WTC11 (cell line): ENCODE results near the gene MAP3K6. TPM values are rescaled to one million over a fixed set of nuclear protein-coding genes. Genes with fewer than 3 reads are reported as not detected.

Source experiments
- ATAC-seq: fragments of 200-7000 bp; cut with Tn5 transposase; 2 replicates; pipeline ENCODE4 v1.10.0; 2021; ENCODE audit warnings: mild to moderate bottlenecking, moderate library complexity
- CTCF ChIA-PET: fragments of 300-600 bp; sonication (Branson Sonifier 250); formaldehyde crosslinking; loops from one replicate; lab custom pipeline; 2021; ENCODE audit warnings: antibody characterized with exemption; lab: Charles Lee
- POLR2A ChIA-PET: fragments of 350-600 bp; sonication (Branson Sonifier 250); formaldehyde crosslinking; loops from one replicate; lab custom pipeline; 2021; ENCODE audit warnings: antibody characterized with exemption; lab: Charles Lee
- DNase-seq: peaks from one replicate; pipeline ENCODE4 v3.0.0; 2021; ENCODE audit warnings: low spot score
- H3K27ac Mint-ChIP-seq: 2 replicates; pipeline ENCODE4 v1.8.0; 2021; ENCODE audit warnings: mixed read lengths
- H3K27me3 Mint-ChIP-seq: 2 replicates; pipeline ENCODE4 v1.8.0; 2021; ENCODE audit warnings: low read depth, mild to moderate bottlenecking, moderate library complexity, mixed read lengths
- H3K36me3 Mint-ChIP-seq: 2 replicates; pipeline ENCODE4 v1.8.0; 2021; ENCODE audit warnings: mixed read lengths
- H3K4me1 Mint-ChIP-seq: 2 replicates; pipeline ENCODE4 v1.8.0; 2022; ENCODE audit warnings: mixed read lengths
- H3K4me3 Mint-ChIP-seq: 2 replicates; pipeline ENCODE4 v1.8.0; 2021; ENCODE audit warnings: mild to moderate bottlenecking, moderate library complexity, mixed read lengths
- H3K9me3 Mint-ChIP-seq: 2 replicates; pipeline ENCODE4 v1.8.0; 2021; ENCODE audit warnings: mixed read lengths
- ATF1 ChIP-seq: sonication (generic); formaldehyde crosslinking; IDR thresholded peaks from 2 replicates; pipeline ENCODE4 v1.8.1; 2023; ENCODE audit warnings: mild to moderate bottlenecking, moderate library complexity, missing genetic modification reagents
- ATF3 ChIP-seq: sonication (generic); formaldehyde crosslinking; conservative IDR thresholded peaks from 2 replicates; pipeline ENCODE4 v1.8.1; 2022; ENCODE audit warnings: mild to moderate bottlenecking, missing genetic modification reagents
- ESRRA ChIP-seq: sonication (generic); formaldehyde crosslinking; IDR thresholded peaks from 2 replicates; pipeline ENCODE4 v1.8.1; 2022; ENCODE audit warnings: mild to moderate bottlenecking, missing genetic modification reagents, borderline replicate concordance
- ETV6 ChIP-seq: sonication (generic); formaldehyde crosslinking; IDR thresholded peaks from 2 replicates; pipeline ENCODE4 v1.8.1; 2022; ENCODE audit warnings: mild to moderate bottlenecking, missing genetic modification reagents
- FOXK1 ChIP-seq: sonication (generic); formaldehyde crosslinking; IDR thresholded peaks from 2 replicates; pipeline ENCODE4 v1.8.0; 2022; ENCODE audit warnings: mild to moderate bottlenecking, moderate library complexity, missing genetic modification reagents
- HMGA2 ChIP-seq: fragments of 250-450 bp; sonication (Bioruptor Pico); IDR thresholded peaks from 2 replicates; pipeline ENCODE4 v1.4.0; 2021; ENCODE audit warnings: mild to moderate bottlenecking, moderate library complexity
- RORB ChIP-seq: fragments of 250-450 bp; sonication (Bioruptor Pico); IDR thresholded peaks from 2 replicates; pipeline ENCODE4 v1.9.0; 2021; ENCODE audit warnings: mild to moderate bottlenecking
- SP1 ChIP-seq: sonication (generic); formaldehyde crosslinking; conservative IDR thresholded peaks from 2 replicates; pipeline ENCODE4 v1.8.1; 2022; ENCODE audit warnings: missing genetic modification reagents
- TEAD1 ChIP-seq: sonication (generic); formaldehyde crosslinking; IDR thresholded peaks from 2 replicates; pipeline ENCODE4 v1.8.0; 2022; ENCODE audit warnings: mild to moderate bottlenecking, missing genetic modification reagents
- USF1 ChIP-seq: sonication (generic); formaldehyde crosslinking; IDR thresholded peaks from 2 replicates; pipeline ENCODE4 v1.8.0; 2022; ENCODE audit warnings: mild to moderate bottlenecking, missing genetic modification reagents
- USF2 ChIP-seq: sonication (generic); formaldehyde crosslinking; IDR thresholded peaks from 2 replicates; pipeline ENCODE4 v1.8.1; 2023; ENCODE audit warnings: mild to moderate bottlenecking, missing genetic modification reagents, moderate library complexity
- ZBTB21 ChIP-seq: sonication (generic); formaldehyde crosslinking; IDR thresholded peaks from 2 replicates; pipeline ENCODE4 v1.8.1; 2023; ENCODE audit warnings: mild to moderate bottlenecking, missing genetic modification reagents, borderline replicate concordance
- ZBTB43 ChIP-seq: sonication (generic); formaldehyde crosslinking; IDR thresholded peaks from 2 replicates; pipeline ENCODE4 v1.8.1; 2023; ENCODE audit warnings: mild to moderate bottlenecking, missing genetic modification reagents
- ZNF121 ChIP-seq: sonication (generic); formaldehyde crosslinking; IDR thresholded peaks from 2 replicates; pipeline ENCODE4 v1.8.0; 2023; ENCODE audit warnings: missing genetic modification reagents
- ZNF219 ChIP-seq: sonication (generic); formaldehyde crosslinking; IDR thresholded peaks from 2 replicates; pipeline ENCODE4 v1.8.0; 2023; ENCODE audit warnings: missing genetic modification reagents, mild to moderate bottlenecking, borderline replicate concordance
- ZNF232 ChIP-seq: sonication (generic); formaldehyde crosslinking; IDR thresholded peaks from 2 replicates; pipeline ENCODE4 v1.8.0; 2022; ENCODE audit warnings: mild to moderate bottlenecking, missing genetic modification reagents
- ZNF263 ChIP-seq: sonication (generic); formaldehyde crosslinking; IDR thresholded peaks from 2 replicates; pipeline ENCODE4 v1.8.1; 2022; ENCODE audit warnings: low read depth, mild to moderate bottlenecking, moderate library complexity, missing genetic modification reagents
- total RNA-seq: library from RNA; stranded (reverse); gene quantifications from 3 replicates; pipeline ENCODE4 v1.2.3, GENCODE V29; 2021
- TF ChIP-seq, protein P1 (sequence below): sonication (generic); formaldehyde crosslinking; IDR thresholded peaks from 2 replicates; pipeline ENCODE4 v1.8.0; 2023; ENCODE audit warnings: missing genetic modification reagents, mild to moderate bottlenecking, borderline replicate concordance
- TF ChIP-seq, protein P2 (sequence below): sonication (generic); formaldehyde crosslinking; IDR thresholded peaks from 2 replicates; pipeline ENCODE4 v1.8.1; 2023; ENCODE audit warnings: mild to moderate bottlenecking, moderate library complexity, missing genetic modification reagents
- TF ChIP-seq, protein P3 (sequence below): sonication (generic); formaldehyde crosslinking; IDR thresholded peaks from 2 replicates; pipeline ENCODE4 v1.8.0; 2022; ENCODE audit warnings: mild to moderate bottlenecking, missing genetic modification reagents
- TF ChIP-seq, protein P4 (sequence below): sonication (generic); formaldehyde crosslinking; IDR thresholded peaks from 2 replicates; pipeline ENCODE4 v1.8.1; 2023; ENCODE audit warnings: mild to moderate bottlenecking, missing genetic modification reagents

The MAP3K6 gene
- total RNA-seq, 1 experiment from 2014 or later, result 15.0 TPM

DNA sequence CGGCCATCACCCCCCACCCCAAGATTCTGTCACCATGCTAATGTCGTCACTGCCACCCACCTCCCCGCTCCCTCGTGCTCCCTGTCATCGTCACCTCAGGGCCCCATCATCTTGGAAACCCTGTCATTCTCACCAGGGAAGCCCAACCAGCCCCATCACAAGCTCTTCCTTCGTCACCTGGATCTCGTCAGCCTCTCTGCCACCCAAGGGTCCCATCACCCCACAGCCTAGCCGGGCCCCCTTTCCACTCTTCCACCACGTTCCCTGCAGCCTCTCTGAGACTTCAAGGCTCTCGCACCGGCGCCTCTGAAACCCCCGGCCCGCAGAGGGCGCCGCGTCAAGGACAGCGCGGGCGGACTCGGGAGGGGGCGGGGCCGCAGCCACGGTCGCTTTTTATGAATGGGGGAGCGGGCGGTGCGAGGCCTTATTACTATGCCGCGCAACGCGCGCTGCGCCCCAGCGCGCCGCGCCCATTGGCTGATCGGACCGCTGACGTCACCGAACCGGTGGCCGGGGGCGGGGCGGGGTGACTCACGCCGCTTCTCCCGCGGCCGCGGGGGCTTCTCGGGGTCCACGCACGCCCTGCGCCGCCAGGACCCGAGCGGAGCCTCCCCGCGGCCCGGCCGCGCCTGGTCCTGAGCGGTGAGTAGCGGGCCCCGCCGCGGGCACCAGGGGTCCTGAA, 25.5 kb upstream of the MAP3K6 start, which contains the start of gene GPR3 (continued):
- TF ChIP-seq, protein P1, sequence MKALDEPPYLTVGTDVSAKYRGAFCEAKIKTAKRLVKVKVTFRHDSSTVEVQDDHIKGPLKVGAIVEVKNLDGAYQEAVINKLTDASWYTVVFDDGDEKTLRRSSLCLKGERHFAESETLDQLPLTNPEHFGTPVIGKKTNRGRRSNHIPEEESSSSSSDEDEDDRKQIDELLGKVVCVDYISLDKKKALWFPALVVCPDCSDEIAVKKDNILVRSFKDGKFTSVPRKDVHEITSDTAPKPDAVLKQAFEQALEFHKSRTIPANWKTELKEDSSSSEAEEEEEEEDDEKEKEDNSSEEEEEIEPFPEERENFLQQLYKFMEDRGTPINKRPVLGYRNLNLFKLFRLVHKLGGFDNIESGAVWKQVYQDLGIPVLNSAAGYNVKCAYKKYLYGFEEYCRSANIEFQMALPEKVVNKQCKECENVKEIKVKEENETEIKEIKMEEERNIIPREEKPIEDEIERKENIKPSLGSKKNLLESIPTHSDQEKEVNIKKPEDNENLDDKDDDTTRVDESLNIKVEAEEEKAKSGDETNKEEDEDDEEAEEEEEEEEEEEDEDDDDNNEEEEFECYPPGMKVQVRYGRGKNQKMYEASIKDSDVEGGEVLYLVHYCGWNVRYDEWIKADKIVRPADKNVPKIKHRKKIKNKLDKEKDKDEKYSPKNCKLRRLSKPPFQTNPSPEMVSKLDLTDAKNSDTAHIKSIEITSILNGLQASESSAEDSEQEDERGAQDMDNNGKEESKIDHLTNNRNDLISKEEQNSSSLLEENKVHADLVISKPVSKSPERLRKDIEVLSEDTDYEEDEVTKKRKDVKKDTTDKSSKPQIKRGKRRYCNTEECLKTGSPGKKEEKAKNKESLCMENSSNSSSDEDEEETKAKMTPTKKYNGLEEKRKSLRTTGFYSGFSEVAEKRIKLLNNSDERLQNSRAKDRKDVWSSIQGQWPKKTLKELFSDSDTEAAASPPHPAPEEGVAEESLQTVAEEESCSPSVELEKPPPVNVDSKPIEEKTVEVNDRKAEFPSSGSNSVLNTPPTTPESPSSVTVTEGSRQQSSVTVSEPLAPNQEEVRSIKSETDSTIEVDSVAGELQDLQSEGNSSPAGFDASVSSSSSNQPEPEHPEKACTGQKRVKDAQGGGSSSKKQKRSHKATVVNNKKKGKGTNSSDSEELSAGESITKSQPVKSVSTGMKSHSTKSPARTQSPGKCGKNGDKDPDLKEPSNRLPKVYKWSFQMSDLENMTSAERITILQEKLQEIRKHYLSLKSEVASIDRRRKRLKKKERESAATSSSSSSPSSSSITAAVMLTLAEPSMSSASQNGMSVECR (CRISPR knock-in tag), result peak; percentile 77; the same call in 1 of the 2 replicates
- TF ChIP-seq SP1 (CRISPR knock-in tag) (peak; percentile 64), TEAD1 (CRISPR knock-in tag) (peak; percentile 53; the same call in 1 of the 2 replicates), FOXK1 (CRISPR knock-in tag) (no peak), ZNF232 (CRISPR knock-in tag) (0 out of 2 replicates have a peak, but pooled peaks have one; percentile 62), ZBTB21 (0 out of 2 replicates have a peak, but pooled peaks have one; percentile 55), ESRRA (CRISPR knock-in tag) (peak; percentile 14; the same call in 1 of the 2 replicates)
- TF ChIP-seq, protein P2, sequence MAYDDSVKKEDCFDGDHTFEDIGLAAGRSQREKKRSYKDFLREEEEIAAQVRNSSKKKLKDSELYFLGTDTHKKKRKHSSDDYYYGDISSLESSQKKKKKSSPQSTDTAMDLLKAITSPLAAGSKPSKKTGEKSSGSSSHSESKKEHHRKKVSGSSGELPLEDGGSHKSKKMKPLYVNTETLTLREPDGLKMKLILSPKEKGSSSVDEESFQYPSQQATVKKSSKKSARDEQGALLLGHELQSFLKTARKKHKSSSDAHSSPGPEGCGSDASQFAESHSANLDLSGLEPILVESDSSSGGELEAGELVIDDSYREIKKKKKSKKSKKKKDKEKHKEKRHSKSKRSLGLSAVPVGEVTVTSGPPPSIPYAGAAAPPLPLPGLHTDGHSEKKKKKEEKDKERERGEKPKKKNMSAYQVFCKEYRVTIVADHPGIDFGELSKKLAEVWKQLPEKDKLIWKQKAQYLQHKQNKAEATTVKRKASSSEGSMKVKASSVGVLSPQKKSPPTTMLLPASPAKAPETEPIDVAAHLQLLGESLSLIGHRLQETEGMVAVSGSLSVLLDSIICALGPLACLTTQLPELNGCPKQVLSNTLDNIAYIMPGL, result no peak
- TF ChIP-seq, protein P3, sequence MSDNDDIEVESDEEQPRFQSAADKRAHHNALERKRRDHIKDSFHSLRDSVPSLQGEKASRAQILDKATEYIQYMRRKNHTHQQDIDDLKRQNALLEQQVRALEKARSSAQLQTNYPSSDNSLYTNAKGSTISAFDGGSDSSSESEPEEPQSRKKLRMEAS, result peak; percentile 60

DNA sequence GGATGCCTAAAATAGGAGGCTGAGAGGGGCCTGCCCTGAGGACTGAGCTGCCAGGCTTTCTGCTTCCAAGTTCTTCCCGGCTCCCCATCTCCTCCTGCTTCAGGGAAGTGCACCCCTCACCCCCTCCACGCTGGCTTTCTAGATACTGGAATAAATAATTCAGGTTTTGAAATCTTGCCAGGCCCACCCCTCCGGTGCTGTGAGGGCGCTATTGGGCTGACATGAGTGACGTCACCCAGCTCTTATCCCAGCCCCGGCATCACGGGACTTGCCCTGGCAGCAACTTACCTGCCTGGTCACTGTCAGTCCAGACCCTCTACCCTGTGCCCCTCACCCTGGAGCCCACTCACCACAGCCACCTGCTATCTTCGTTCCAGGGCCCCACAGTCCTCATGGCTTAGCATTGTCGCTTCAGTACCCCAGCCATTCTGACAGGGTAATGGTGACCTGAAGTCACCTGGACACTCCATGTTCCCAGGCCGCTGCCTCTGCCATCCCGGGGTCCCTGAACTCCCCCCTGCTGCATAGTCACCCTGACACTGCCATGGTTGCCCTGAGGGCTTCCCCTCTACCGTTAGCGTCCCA, 24.8 kb upstream of the MAP3K6 start:
- Mint-ChIP-seq H3K4me3 (peak overlapping the region; percentile 73), H3K27ac (peak overlapping the region; percentile 95), H3K4me1 (peaks cover 18% of the 10 kb centered on the region), H3K9me3 (no peaks in the 10 kb centered on the region), H3K27me3 (peaks cover 10% of the 10 kb centered on the region), H3K36me3 (no peaks in the 10 kb centered on the region)
- peak; percentile 15 for ATAC-seq
- TF ChIP-seq ATF1 (no peak), ATF3 (no peak), ZNF263 (CRISPR knock-in tag) (no peak), HMGA2 (CRISPR knock-in tag) (no peak), ZNF219 (CRISPR knock-in tag) (no peak), USF2 (CRISPR knock-in tag) (peak; percentile 22; the same call in 1 of the 2 replicates), RORB (CRISPR knock-in tag) (no peak), ZBTB43 (CRISPR knock-in tag) (no peak), ZNF121 (no peak), ETV6 (0 out of 2 replicates have a peak, but pooled peaks have one; percentile 28), USF1 (no peak; the same call in 1 of the 2 replicates)
- TF ChIP-seq, protein P4, sequence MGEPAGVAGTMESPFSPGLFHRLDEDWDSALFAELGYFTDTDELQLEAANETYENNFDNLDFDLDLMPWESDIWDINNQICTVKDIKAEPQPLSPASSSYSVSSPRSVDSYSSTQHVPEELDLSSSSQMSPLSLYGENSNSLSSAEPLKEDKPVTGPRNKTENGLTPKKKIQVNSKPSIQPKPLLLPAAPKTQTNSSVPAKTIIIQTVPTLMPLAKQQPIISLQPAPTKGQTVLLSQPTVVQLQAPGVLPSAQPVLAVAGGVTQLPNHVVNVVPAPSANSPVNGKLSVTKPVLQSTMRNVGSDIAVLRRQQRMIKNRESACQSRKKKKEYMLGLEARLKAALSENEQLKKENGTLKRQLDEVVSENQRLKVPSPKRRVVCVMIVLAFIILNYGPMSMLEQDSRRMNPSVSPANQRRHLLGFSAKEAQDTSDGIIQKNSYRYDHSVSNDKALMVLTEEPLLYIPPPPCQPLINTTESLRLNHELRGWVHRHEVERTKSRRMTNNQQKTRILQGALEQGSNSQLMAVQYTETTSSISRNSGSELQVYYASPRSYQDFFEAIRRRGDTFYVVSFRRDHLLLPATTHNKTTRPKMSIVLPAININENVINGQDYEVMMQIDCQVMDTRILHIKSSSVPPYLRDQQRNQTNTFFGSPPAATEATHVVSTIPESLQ (CRISPR knock-in tag), result no peak
- ChIA-PET POLR2A (interaction anchor here (0.9 to 2.1 kb wide), 3 partner anchors 9 to 41 kb away, joined by 3 to 7 read pairs (median 4); partner anchors contain the start of genes CD164L2 and MAP3K6), CTCF (interaction anchor here (0.7 to 13.1 kb wide), 40 partner anchors 9 to 347 kb away, joined by 3 to 260 read pairs (median 6); partner anchors contain the start of genes CD164L2, FAM76A, MAP3K6 and SYTL1)
- peak; percentile 69 for DNase-seq
